Natural killer cell treated with Interleukin-12 subunit alpha and Interleukin-12 subunit beta and Interleukin-15 and Interleukin-18, amount 100 ng/mL, for 72 hours (primary cell): ENCODE measurements around the gene CALCOCO2. TPM values are rescaled to one million over a fixed set of nuclear protein-coding genes. Genes with fewer than 3 reads are reported as not detected.
"Not testable (repeated sequence)": the region's sequence is repeated elsewhere in the genome, so short reads cannot be mapped to it uniquely, and the experiment has no call there.

ENCODE experiments used
- ATAC-seq, 2 donors: fragments of 150-1000 bp; cut with Tn5 transposase in 1 of 2; sonication (Bioruptor Pico), chemical (Tn5 transposase) in 1 of 2; 2 replicates each; pipeline ENCODE4 v1.10.0; 2021
- DNase-seq: peaks from one replicate; pipeline ENCODE4 v3.0.0; 2022; ENCODE audit warnings: low spot score
- H3K27ac Mint-ChIP-seq, 2 donors: 1 replicate in 1 of 2; 2 replicates in 1 of 2; pipeline ENCODE4 v1.8.0; 2022; ENCODE audit warnings: mixed read lengths in 2 of 2, mild to moderate bottlenecking in 1 of 2, moderate library complexity in 1 of 2
- H3K27me3 Mint-ChIP-seq, 2 donors: 1 replicate in 1 of 2; 2 replicates in 1 of 2; pipeline ENCODE4 v1.8.0; 2022; ENCODE audit warnings: mixed read lengths in 2 of 2
- H3K36me3 Mint-ChIP-seq: one replicate; pipeline ENCODE4 v1.8.0; 2022; ENCODE audit warnings: mixed read lengths
- H3K4me1 Mint-ChIP-seq, 2 donors: 1 replicate in 1 of 2; 2 replicates in 1 of 2; pipeline ENCODE4 v1.8.0; 2022; ENCODE audit warnings: low read depth in 2 of 2, mixed read lengths in 2 of 2, mild to moderate bottlenecking in 1 of 2
- H3K4me3 Mint-ChIP-seq: one replicate; pipeline ENCODE4 v1.8.0; 2022; ENCODE audit warnings: mixed read lengths
- H3K9me3 Mint-ChIP-seq: 2 replicates; pipeline ENCODE4 v1.8.0; 2022; ENCODE audit warnings: mixed read lengths
- total RNA-seq, 2 donors: library from RNA; stranded (reverse); gene quantifications; one replicate each; pipeline ENCODE4 v1.2.3, GENCODE V29; 2022

CALCOCO2 gene
- total RNA-seq, 2 donors from 2014 or later, result 118 to 166 TPM

DNA sequence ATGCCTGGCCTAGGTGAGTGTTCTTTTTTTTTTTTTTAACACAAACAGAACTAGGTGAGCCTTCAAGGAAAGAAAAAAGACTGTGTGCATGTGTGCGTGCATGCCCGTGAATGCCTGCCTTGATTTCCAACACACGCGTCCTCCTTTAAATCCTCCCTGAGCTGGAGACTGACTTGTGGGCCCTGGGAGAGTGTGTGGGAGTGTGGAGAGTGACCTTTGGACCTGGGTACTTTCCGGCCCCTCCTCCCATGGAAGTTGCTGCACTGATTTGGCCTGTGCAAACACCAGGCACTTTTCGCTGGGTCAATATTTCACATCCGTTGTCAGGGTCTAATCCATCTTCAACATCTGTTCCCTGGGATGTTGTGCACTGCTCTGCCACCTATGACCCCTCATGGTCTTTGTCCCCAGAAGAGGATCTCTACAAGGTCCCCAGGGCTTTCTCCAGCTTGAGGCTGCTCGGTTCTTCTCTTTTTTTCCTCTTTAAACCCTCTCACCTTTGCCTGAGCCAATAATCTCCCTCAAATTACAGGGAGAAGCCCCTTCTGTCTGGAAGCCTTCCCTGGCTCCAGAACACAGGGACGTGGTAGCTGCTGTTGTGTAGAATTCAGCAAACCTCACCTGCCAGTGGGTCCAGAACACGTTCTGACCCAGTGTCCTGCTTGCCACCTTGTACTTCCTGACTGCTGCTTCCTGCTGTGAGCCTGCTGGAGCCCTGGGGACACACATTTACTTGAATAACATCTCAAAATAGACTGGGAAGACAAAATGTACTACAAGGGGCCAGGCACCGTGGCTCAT, 40.9 kb downstream of the CALCOCO2 start:
- no peak for ATAC-seq
- Mint-ChIP-seq H3K9me3 (no peaks in the 10 kb centered on the region), H3K27me3 (peaks cover 0 to 5% of the 10 kb centered on the region in 2 donors), H3K4me1 (peaks cover 5 to 8% of the 10 kb centered on the region in 2 donors), H3K4me3 (no peak overlapping the region), H3K27ac (no peak overlapping the region), H3K36me3 (no peaks in the 10 kb centered on the region)
- DNase-seq, result no peak

- not testable (repeated sequence) for H3K9me3 Mint-ChIP-seq, H3K36me3 Mint-ChIP-seq, H3K27me3 Mint-ChIP-seq, ATAC-seq, H3K27ac Mint-ChIP-seq, DNase-seq, H3K4me3 Mint-ChIP-seq, H3K4me1 Mint-ChIP-seq
Measured at GRCh38 chr17:48872409-48872808, 41.6 kb downstream of the CALCOCO2 start.

GRCh38 chr17:48873209-48873608, 42.4 kb downstream of the CALCOCO2 start:
- no peak overlapping the region for H3K27ac Mint-ChIP-seq
- no peaks in the 10 kb centered on the region for H3K36me3 Mint-ChIP-seq
- H3K27me3 Mint-ChIP-seq, result peaks cover 0 to 5% of the 10 kb centered on the region in 2 donors
- no peak for ATAC-seq
- no peaks in the 10 kb centered on the region for H3K9me3 Mint-ChIP-seq
- H3K4me1 Mint-ChIP-seq, result peaks cover 5 to 8% of the 10 kb centered on the region in 2 donors
- no peak for DNase-seq
- H3K4me3 Mint-ChIP-seq, result no peak overlapping the region

- H3K36me3 Mint-ChIP-seq, result no peaks in the 10 kb centered on the region
- no peaks in the 10 kb centered on the region for H3K9me3 Mint-ChIP-seq
- peaks cover 0 to 5% of the 10 kb centered on the region in 2 donors for H3K27me3 Mint-ChIP-seq
- ATAC-seq, result no peak
- DNase-seq, result no peak
- peaks cover 5 to 8% of the 10 kb centered on the region in 2 donors for H3K4me1 Mint-ChIP-seq
- no peak overlapping the region for H3K27ac Mint-ChIP-seq
- no peak overlapping the region for H3K4me3 Mint-ChIP-seq
Measured at GRCh38 chr17:48873696-48874443, 43.0 kb downstream of the CALCOCO2 start.

- Mint-ChIP-seq H3K36me3 (no peaks in the 10 kb centered on the region), H3K4me3 (no peak overlapping the region), H3K27ac (no peak overlapping the region), H3K4me1 (no peaks in the 10 kb centered on the region), H3K9me3 (no peaks in the 10 kb centered on the region), H3K27me3 (peaks cover 0 to 3% of the 10 kb centered on the region in 2 donors)
- ATAC-seq (peak; percentile 88 to 89), DNase-seq (peak; percentile 75)
Measured at GRCh38 chr17:48878920-48879898, 48.4 kb downstream of the CALCOCO2 start.

GRCh38 chr17:48882272-48882671, 51.4 kb downstream of the CALCOCO2 start:
- ATAC-seq, result no peak
- Mint-ChIP-seq H3K9me3 (no peaks in the 10 kb centered on the region), H3K27ac (no peak overlapping the region), H3K36me3 (no peaks in the 10 kb centered on the region), H3K4me3 (no peak overlapping the region), H3K27me3 (no peaks in the 10 kb centered on the region), H3K4me1 (no peaks in the 10 kb centered on the region)
- no peak for DNase-seq

DNA sequence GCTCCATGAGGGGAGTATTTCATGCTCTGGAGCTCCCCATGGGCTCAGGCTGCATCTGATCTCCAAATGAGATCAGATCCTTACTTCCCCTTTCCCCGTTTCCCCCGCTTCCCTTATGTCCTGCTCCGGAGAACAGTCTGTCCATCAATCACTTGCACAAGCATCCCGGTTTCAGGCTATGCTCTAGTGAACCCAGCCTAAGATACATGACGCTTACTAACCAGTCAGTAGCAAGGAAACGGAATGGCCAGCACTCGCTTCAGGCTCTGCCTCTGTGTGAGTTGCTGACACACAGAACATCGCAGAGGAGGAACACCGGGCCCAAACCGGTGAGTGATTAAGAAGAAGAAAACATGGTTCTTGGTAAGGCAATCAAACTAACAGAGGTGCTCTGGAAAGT, 52.3 kb downstream of the CALCOCO2 start:
- no peaks in the 10 kb centered on the region for H3K4me1 Mint-ChIP-seq
- no peaks in the 10 kb centered on the region for H3K27me3 Mint-ChIP-seq
- no peaks in the 10 kb centered on the region for H3K9me3 Mint-ChIP-seq
- ATAC-seq (no peak), DNase-seq (no peak)
- no peak overlapping the region for H3K27ac Mint-ChIP-seq
- H3K4me3 Mint-ChIP-seq, result no peak overlapping the region
- H3K36me3 Mint-ChIP-seq, result no peaks in the 10 kb centered on the region

GRCh38 chr17:48890086-48890485, 59.3 kb downstream of the CALCOCO2 start:
- no peaks in the 10 kb centered on the region for H3K27me3 Mint-ChIP-seq
- peaks cover 8% of the 10 kb centered on the region for H3K36me3 Mint-ChIP-seq
- no peak for ATAC-seq

GRCh38 chr17:48892940-48893645, 62.3 kb downstream of the CALCOCO2 start:
- H3K4me3 Mint-ChIP-seq, result peak overlapping the region; percentile 97
- H3K4me1 Mint-ChIP-seq, result peaks cover 25 to 30% of the 10 kb centered on the region in 2 donors
- no peaks in the 10 kb centered on the region for H3K27me3 Mint-ChIP-seq
- peaks cover 8% of the 10 kb centered on the region for H3K36me3 Mint-ChIP-seq
- H3K9me3 Mint-ChIP-seq, result no peaks in the 10 kb centered on the region
- peak overlapping the region; percentile 87 to 89 for H3K27ac Mint-ChIP-seq
- no peak for DNase-seq
- ATAC-seq, result no peak

More at GRCh38 chr17:48890086-48890485, 59.3 kb downstream of the CALCOCO2 start:
- DNase-seq, result no peak
- Mint-ChIP-seq H3K27ac (peak overlapping the region; percentile 35 to 89), H3K4me3 (no peak overlapping the region), H3K4me1 (peaks cover 20 to 24% of the 10 kb centered on the region in 2 donors), H3K9me3 (no peaks in the 10 kb centered on the region)

DNA sequence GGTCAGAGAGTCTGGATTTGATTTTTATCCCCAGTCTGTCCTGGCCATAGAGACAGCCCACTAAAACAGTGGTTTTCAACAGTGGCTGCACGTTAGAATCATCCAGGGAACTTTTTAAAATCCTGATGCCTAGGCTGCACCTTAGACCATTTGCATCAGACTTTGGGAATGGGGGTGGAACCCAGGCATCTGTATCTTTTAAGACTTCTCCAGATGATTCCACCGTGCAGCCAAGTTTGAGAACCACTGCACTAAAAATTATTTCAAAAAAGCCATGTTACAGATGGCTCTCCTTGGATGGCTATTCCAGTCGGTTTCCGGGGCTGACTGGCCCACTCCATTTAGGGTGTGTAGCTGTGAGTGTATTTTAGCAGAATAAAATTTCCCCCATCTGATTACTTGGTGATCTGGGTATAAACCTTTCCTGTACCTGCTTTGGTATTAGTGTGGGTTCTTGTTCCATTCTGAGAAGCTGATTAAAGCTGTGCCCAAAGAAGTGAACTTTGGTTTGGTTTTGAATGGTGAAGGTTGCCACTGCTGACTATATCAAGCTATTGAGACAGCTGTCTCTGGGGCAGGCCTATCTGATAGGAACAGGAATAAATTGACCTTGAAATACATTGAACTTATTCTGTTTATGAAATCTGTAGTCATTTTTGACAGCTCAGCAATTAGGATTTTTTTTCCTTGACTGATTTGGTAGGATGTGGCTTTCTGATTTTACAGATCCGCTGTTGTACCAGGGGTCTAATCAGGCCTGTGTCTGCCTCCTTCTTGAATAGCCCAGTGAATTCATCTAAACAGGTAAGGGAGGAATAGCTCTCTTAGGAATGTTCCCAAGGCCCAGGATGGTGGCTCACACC, 63.0 kb downstream of the CALCOCO2 start:
- peak overlapping the region; percentile 97 for H3K4me3 Mint-ChIP-seq
- H3K36me3 Mint-ChIP-seq, result peaks cover 8% of the 10 kb centered on the region
- peak overlapping the region; percentile 87 to 89 for H3K27ac Mint-ChIP-seq
- peaks cover 25 to 30% of the 10 kb centered on the region in 2 donors for H3K4me1 Mint-ChIP-seq
- no peaks in the 10 kb centered on the region for H3K27me3 Mint-ChIP-seq
- ATAC-seq, result no peak
- no peak for DNase-seq
- H3K9me3 Mint-ChIP-seq, result no peaks in the 10 kb centered on the region

DNA sequence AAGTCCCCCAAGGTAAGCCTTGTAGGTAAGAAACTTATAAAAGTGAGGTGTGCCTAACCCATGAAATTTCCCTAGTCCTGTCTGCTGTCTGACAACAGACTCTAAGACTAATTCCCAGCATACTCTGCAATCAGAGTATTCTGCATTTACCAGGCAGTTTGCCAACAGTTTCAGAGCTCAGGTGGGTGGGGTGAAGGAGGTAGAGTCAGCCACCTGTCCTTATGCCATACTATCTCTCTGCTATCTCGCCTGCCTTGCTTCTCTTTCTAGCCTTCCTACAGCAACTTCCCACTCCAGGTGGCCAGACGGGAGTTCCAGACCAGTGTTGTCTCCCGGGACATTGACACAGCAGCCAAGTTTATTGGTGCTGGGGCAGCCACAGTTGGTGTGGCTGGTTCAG, 64.1 kb downstream of the CALCOCO2 start:
- no peak for ATAC-seq
- Mint-ChIP-seq H3K27me3 (no peaks in the 10 kb centered on the region), H3K27ac (no peak overlapping the region), H3K4me1 (peaks cover 25 to 30% of the 10 kb centered on the region in 2 donors), H3K4me3 (no peak overlapping the region), H3K36me3 (peaks cover 8% of the 10 kb centered on the region), H3K9me3 (no peaks in the 10 kb centered on the region)
- no peak for DNase-seq

DNA sequence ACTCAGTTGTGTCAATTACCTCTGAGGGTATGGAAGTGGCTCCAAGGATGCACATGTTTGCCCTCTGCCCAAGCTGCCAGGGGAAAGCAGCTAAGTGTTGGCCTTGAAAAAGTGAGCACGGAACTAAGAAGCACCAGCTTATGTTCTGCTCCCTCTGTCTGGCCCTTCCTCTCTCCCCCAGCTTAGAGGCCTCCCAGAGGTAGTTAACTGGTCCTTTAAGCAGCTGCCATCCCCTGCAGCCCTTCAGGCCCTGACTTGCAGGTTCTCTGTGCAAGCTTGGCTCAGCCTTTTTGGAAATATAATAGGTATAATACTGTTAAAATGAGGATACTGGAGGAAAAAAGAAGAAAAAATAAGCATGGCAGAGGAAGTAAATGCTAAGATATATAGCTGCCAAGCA, 70.4 kb downstream of the CALCOCO2 start:
- DNase-seq (no peak), ATAC-seq (no peak)
- Mint-ChIP-seq H3K4me3 (no peak overlapping the region), H3K4me1 (no peaks in the 10 kb centered on the region), H3K27ac (no peak overlapping the region), H3K27me3 (no peaks in the 10 kb centered on the region), H3K36me3 (no peaks in the 10 kb centered on the region), H3K9me3 (no peaks in the 10 kb centered on the region)
